K562 (cell line): ENCODE measurements around the gene RECQL5. TPM values are rescaled to one million over a fixed set of nuclear protein-coding genes. Genes with fewer than 3 reads are reported as not detected.

Experiments
- ATAC-seq: fragments of 200-7000 bp; cut with Tn5 transposase; 3 replicates; pipeline ENCODE4 v1.9.1; 2020; ENCODE audit warnings: moderate library complexity
- BruUV-seq: library from RNA; stranded (reverse); fragments of 400-500 nt; replicated peaks from 2 replicates; lab custom pipeline; 2021; lab: Mats Ljungman, UMichigan
- CTCF ChIA-PET: fragments of 300-600 bp; formaldehyde crosslinking; extraction: SDS; loops from one replicate; lab custom pipeline; 2021; ENCODE audit warnings: low intra/inter-chr PET ratio; lab: Yijun Ruan, JAX
- POLR2A ChIA-PET: fragments of 300-600, 350-650 bp; sonication (Branson Sonifier 250); formaldehyde crosslinking; extraction: SDS; loops from one replicate; lab custom pipeline; 2021; ENCODE audit warnings: antibody characterized with exemption, inconsistent platforms; lab: Yijun Ruan, JAX
- DNase-seq, 4 experiments: peaks; one replicate each; pipeline versions ENCODE4 v3.0.0 to v3.0.0-alpha.2; 2011 to 2018; ENCODE audit warnings: low spot score in 3 of 4, mixed read lengths in 3 of 4; ENCODE audit errors: extremely low read depth in 1 of 4
- FAIRE-seq: peaks from 2 replicates; lab custom pipeline; 2011; peaks lifted over from hg19 to GRCh38; lab: Jason Lieb, UNC
- H2AFZ ChIP-seq: 2 replicates; pipeline ENCODE4 v1.6.0; 2011; ENCODE audit warnings: low read depth, low read length, control low read depth, inconsistent platforms
- H3K27ac ChIP-seq: fragments of 200-600 bp; 3 replicates; pipeline ENCODE4 v1.8.0; 2011; ENCODE audit warnings: low read depth, mild to moderate bottlenecking, control low read depth, inconsistent platforms, low read length, moderate library complexity, mixed read lengths; ENCODE audit errors: extremely low read depth
- H3K27me3 ChIP-seq, 2 experiments: fragments of 300-600 bp in 1 of 2; 2 replicates in 1 of 2; 3 replicates in 1 of 2; pipeline versions ENCODE4 v1.6.0 to v1.8.0; 2011; ENCODE audit warnings: inconsistent platforms in 2 of 2, low read length in 2 of 2, mild to moderate bottlenecking in 1 of 2, mixed read lengths in 1 of 2, moderate library complexity in 1 of 2; ENCODE audit not compliant: control insufficient read depth in 2 of 2, insufficient read depth in 2 of 2
- H3K36me3 ChIP-seq: fragments of 300-600 bp; 3 replicates; pipeline ENCODE4 v1.8.0; 2011; ENCODE audit warnings: mild to moderate bottlenecking, low read length, inconsistent platforms; ENCODE audit not compliant: control insufficient read depth, insufficient read depth
- H3K4me1 ChIP-seq, 2 experiments: fragments of 200-600 bp in 1 of 2; replicated peaks in 1 of 2; 2 replicates in 1 of 2; 3 replicates in 1 of 2; pipeline versions ENCODE4 v1.5.1 to v1.8.0; 2011; ENCODE audit warnings: inconsistent platforms in 2 of 2, low read length in 2 of 2, mild to moderate bottlenecking in 1 of 2, mixed read lengths in 1 of 2, moderate library complexity in 1 of 2; ENCODE audit not compliant: control insufficient read depth in 2 of 2, insufficient read depth in 2 of 2
- H3K4me2 ChIP-seq: 2 replicates; pipeline ENCODE4 v1.6.1; 2011; ENCODE audit warnings: low read length, control low read depth, inconsistent platforms, mixed read lengths; ENCODE audit not compliant: insufficient read depth
- H3K4me3 ChIP-seq: fragments of 200-600 bp; sonication (generic), shearing (Covaris generic); 2 replicates; pipeline ENCODE4 v1.5.1; 2016; ENCODE audit warnings: control low read depth, inconsistent platforms
- H3K79me2 ChIP-seq: fragments of 200-600 bp; 3 replicates; pipeline ENCODE4 v1.8.0; 2011; ENCODE audit warnings: low read length, inconsistent platforms; ENCODE audit not compliant: control insufficient read depth, insufficient read depth
- H3K9ac ChIP-seq, 2 experiments: 2 replicates each; pipeline versions ENCODE4 v1.6.0 to v1.6.1; 2011; ENCODE audit warnings: low read depth in 2 of 2, low read length in 2 of 2, control low read depth in 1 of 2, inconsistent platforms in 1 of 2, mild to moderate bottlenecking in 1 of 2, mixed read lengths in 1 of 2; ENCODE audit not compliant: insufficient read depth in 1 of 2
- H3K9me1 ChIP-seq: one replicate; pipeline ENCODE4 v1.6.0; 2011; ENCODE audit warnings: inconsistent platforms, mild to moderate bottlenecking, low read length, moderate library complexity; ENCODE audit not compliant: control insufficient read depth, insufficient read depth
- H3K9me3 ChIP-seq: replicated peaks from 2 replicates; pipeline ENCODE4 v1.5.1; 2011; ENCODE audit warnings: low read depth, low read length, inconsistent platforms; ENCODE audit not compliant: control insufficient read depth, insufficient read depth
- H4K20me1 ChIP-seq: replicated peaks from 2 replicates; pipeline ENCODE4 v1.6.1; 2011; ENCODE audit warnings: low read length, inconsistent platforms, mixed read lengths; ENCODE audit not compliant: control insufficient read depth, insufficient read depth
- ARID4B ChIP-seq: sonication (generic); formaldehyde crosslinking; IDR thresholded peaks from 2 replicates; pipeline ENCODE4 v1.8.0; 2022; ENCODE audit warnings: mild to moderate bottlenecking, missing genetic modification reagents
- ATF7 ChIP-seq: fragments of 450-650 bp; IDR thresholded peaks from 2 replicates; pipeline ENCODE4 v1.7.1; 2014; ENCODE audit warnings: mild to moderate bottlenecking, moderate library complexity
- NFIC ChIP-seq: fragments of 450-650 bp; IDR thresholded peaks from 2 replicates; pipeline ENCODE4 v1.6.1; 2017; ENCODE audit warnings: mild to moderate bottlenecking, inconsistent platforms
- RAD21 ChIP-seq, 2 experiments: fragments of 250-450 bp in 1 of 2; fragments of 450-650 bp in 1 of 2; sonication (Bioruptor Pico) in 1 of 2; formaldehyde crosslinking in 1 of 2; IDR thresholded peaks in 1 of 2; conservative IDR thresholded peaks in 1 of 2; 2 replicates each; pipeline versions ENCODE4 v1.4.0 to v1.8.0; 2020 to 2022; ENCODE audit warnings: mild to moderate bottlenecking in 2 of 2, moderate library complexity in 1 of 2
- WGBS: fragments of 100-300 bp; shearing (Covaris generic); methylation state at CpG from one replicate; pipeline ENCODE4 v1.1.6; 2016; ENCODE audit warnings: low coverage, mixed read lengths; ENCODE audit not compliant: insufficient coverage; ENCODE audit errors: missing lambda C conversion rate; 5-methylcytosine and 5-hydroxymethylcytosine counted together
- in situ Hi-C: fragments of 300-500 bp; cut with MboI; formaldehyde crosslinking; loops from 4 replicates; pipeline ENCODE4 v1.15.0; 2018; ENCODE audit warnings: inconsistent platforms, mixed read lengths
- intact Hi-C: fragments of 100-400 bp; cut with micrococcal nuclease; formaldehyde crosslinking; loops from 2 replicates; pipeline ENCODE4 v1.14.2; 2022
- polyA plus RNA-seq, 8 experiments: library from polyadenylated mRNA; depleted of rRNA in 4 of 8; stranded (reverse) in 5 of 8; unstranded in 3 of 8; fragments of >200 nt; fragmentation: Nextera tagmentation in 2 of 8; fragmentation: Illumina TruSeq in 1 of 8; extraction: Ambion mirVana in 2 of 8; extraction: Trizol in 1 of 8; gene quantifications; 2 replicates each; pipeline versions ENCODE4 v1.2.1 to v1.2.3, GENCODE V29; 2011 to 2014; ENCODE audit warnings: inconsistent platforms in 1 of 8, missing spikeins in 1 of 8
- total RNA-seq, 7 experiments: library from RNA; depleted of rRNA in 6 of 7; stranded (reverse); fragments of >200 nt in 6 of 7; fragmentation: Illumina TruSeq in 2 of 7; extraction: Trizol in 2 of 7; gene quantifications; 2 replicates each; pipeline versions ENCODE4 v1.2.1 to v1.2.3, GENCODE V29; 2011 to 2021; ENCODE audit warnings: low replicate concordance in 1 of 7

Gene RECQL5
- total and polyA plus RNA-seq, 9 of the 15 experiments (the other 6 are each of a cell fraction or from before 2014, with no cell fraction given): 4.1 to 34.8 (median 16.4) TPM

GRCh38 chr17:75658237-75658636, 8.7 kb downstream of the RECQL5 start:
- DNase-seq (no peak), FAIRE-seq (no peak), ATAC-seq (no peak)
- no peak overlapping the region for H3K27ac ChIP-seq
- H3K9me3 ChIP-seq: no peaks in the 10 kb centered on the region
- in situ Hi-C loops: no loop called here
- TF ChIP-seq ATF7 (no peak), RAD21 (CRISPR knock-in tag; conservative IDR thresholded peaks at IDR 0.05 in 1 of 2, IDR thresholded peaks at IDR 0.05 in 1 of 2) (no peak), ARID4B (CRISPR knock-in tag) (no peak), NFIC (peak; percentile 56)
- BruUV-seq: no TSS peak
- H3K36me3 ChIP-seq: peaks cover 51% of the 10 kb centered on the region
- no peaks in the 10 kb centered on the region for H4K20me1 ChIP-seq
- 94% methylated on average over 5 of the region's 5 CpGs for WGBS
- no peak overlapping the region for H3K4me2 ChIP-seq
- no peaks in the 10 kb centered on the region for H3K4me1 ChIP-seq
- no peaks in the 10 kb centered on the region for H3K27me3 ChIP-seq
- H3K9me1 ChIP-seq: no peaks in the 10 kb centered on the region
- H3K4me3 ChIP-seq: no peak overlapping the region
- no peak overlapping the region for H3K9ac ChIP-seq
- ChIA-PET CTCF (no interaction called here), POLR2A (interaction anchor here (1.0 to 2.9 kb wide), 7 partner anchors 9 to 118 kb away, joined by 3 to 11 read pairs (median 4); partner anchors contain the start of genes RECQL5 and SAP30BP)
- intact Hi-C loops: no loop called here
- H2AFZ ChIP-seq: no peak overlapping the region
- no peaks in the 10 kb centered on the region for H3K79me2 ChIP-seq
